Panc1 (cell line): Measurements from ENCODE around the gene PARP16.

Experiments
- POLR2AphosphoS5 ChIP-seq: IDR thresholded peaks from 2 replicates; pipeline ENCODE4 v1.6.1; 2012; ENCODE audit warnings: mild to moderate bottlenecking, low read depth, low read length, moderate library complexity
- SIN3A ChIP-seq: IDR thresholded peaks from 2 replicates; pipeline ENCODE4 v1.6.1; 2012; ENCODE audit warnings: low read depth, mild to moderate bottlenecking, low read length, moderate library complexity, borderline replicate concordance; ENCODE audit not compliant: insufficient read depth
- TCF7L2 ChIP-seq: IDR thresholded peaks from 2 replicates; pipeline ENCODE4 v1.6.1; 2011; ENCODE audit warnings: mild to moderate bottlenecking, low read depth, low read length, inconsistent platforms
- TF ChIP-seq, protein P1 (sequence below): fragments of 450-650 bp; IDR thresholded peaks from 2 replicates; pipeline ENCODE4 v1.5.1; 2017; ENCODE audit warnings: mild to moderate bottlenecking
- TF ChIP-seq, protein P2 (sequence below), 2 experiments: IDR thresholded peaks; 2 replicates each; pipeline ENCODE4 v1.6.1; 2011 to 2012; ENCODE audit warnings: low read depth in 2 of 2, control low read depth in 1 of 2, low read length in 1 of 2, mild to moderate bottlenecking in 1 of 2, moderate library complexity in 1 of 2; ENCODE audit not compliant: insufficient read depth in 1 of 2

DNA sequence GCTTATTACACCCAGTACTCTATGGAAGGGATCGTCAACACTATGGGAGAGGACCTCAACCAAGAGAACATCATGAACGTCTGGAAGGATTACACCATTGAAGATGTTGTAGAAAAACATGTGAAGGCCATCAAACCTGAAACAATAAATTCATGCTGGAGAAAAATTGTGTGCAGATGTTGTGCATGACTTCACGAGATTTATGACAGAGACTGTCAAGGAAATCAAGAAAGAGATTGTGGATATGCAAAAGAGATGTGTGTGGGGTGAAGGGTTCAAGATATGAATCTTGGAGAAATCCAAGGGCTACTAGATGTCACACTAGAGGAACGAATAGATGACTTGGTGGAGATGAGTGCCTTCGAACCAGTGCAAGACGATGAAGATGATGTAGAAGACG is 3.5 kb upstream of the PARP16 start:
- no peak for TF ChIP-seq POLR2AphosphoS5
- TF ChIP-seq, protein P1, sequence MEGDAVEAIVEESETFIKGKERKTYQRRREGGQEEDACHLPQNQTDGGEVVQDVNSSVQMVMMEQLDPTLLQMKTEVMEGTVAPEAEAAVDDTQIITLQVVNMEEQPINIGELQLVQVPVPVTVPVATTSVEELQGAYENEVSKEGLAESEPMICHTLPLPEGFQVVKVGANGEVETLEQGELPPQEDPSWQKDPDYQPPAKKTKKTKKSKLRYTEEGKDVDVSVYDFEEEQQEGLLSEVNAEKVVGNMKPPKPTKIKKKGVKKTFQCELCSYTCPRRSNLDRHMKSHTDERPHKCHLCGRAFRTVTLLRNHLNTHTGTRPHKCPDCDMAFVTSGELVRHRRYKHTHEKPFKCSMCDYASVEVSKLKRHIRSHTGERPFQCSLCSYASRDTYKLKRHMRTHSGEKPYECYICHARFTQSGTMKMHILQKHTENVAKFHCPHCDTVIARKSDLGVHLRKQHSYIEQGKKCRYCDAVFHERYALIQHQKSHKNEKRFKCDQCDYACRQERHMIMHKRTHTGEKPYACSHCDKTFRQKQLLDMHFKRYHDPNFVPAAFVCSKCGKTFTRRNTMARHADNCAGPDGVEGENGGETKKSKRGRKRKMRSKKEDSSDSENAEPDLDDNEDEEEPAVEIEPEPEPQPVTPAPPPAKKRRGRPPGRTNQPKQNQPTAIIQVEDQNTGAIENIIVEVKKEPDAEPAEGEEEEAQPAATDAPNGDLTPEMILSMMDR: no peak
- TF ChIP-seq, protein P2, sequence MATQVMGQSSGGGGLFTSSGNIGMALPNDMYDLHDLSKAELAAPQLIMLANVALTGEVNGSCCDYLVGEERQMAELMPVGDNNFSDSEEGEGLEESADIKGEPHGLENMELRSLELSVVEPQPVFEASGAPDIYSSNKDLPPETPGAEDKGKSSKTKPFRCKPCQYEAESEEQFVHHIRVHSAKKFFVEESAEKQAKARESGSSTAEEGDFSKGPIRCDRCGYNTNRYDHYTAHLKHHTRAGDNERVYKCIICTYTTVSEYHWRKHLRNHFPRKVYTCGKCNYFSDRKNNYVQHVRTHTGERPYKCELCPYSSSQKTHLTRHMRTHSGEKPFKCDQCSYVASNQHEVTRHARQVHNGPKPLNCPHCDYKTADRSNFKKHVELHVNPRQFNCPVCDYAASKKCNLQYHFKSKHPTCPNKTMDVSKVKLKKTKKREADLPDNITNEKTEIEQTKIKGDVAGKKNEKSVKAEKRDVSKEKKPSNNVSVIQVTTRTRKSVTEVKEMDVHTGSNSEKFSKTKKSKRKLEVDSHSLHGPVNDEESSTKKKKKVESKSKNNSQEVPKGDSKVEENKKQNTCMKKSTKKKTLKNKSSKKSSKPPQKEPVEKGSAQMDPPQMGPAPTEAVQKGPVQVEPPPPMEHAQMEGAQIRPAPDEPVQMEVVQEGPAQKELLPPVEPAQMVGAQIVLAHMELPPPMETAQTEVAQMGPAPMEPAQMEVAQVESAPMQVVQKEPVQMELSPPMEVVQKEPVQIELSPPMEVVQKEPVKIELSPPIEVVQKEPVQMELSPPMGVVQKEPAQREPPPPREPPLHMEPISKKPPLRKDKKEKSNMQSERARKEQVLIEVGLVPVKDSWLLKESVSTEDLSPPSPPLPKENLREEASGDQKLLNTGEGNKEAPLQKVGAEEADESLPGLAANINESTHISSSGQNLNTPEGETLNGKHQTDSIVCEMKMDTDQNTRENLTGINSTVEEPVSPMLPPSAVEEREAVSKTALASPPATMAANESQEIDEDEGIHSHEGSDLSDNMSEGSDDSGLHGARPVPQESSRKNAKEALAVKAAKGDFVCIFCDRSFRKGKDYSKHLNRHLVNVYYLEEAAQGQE (IDR thresholded peaks at IDR 0.05; ENCODE audit: insufficient read depth in 1 of 2, low read depth in 2 of 2, low read length in 1 of 2): no peak
- no peak for TF ChIP-seq TCF7L2
- no peak for TF ChIP-seq SIN3A
